GM19372 (cell line): ENCODE results near the gene STRBP.
"Not testable (repeated sequence)": the region's sequence is repeated elsewhere in the genome, so short reads cannot be mapped to it uniquely, and the experiment has no call there.

Source experiments
- ATAC-seq: cut with Tn5 transposase; IDR thresholded peaks from one replicate; pipeline ENCODE4 v1.9.1; 2021; ENCODE audit warnings: mild to moderate bottlenecking, low read depth, moderate library complexity; ENCODE audit not compliant: unreplicated experiment

The STRBP gene

DNA sequence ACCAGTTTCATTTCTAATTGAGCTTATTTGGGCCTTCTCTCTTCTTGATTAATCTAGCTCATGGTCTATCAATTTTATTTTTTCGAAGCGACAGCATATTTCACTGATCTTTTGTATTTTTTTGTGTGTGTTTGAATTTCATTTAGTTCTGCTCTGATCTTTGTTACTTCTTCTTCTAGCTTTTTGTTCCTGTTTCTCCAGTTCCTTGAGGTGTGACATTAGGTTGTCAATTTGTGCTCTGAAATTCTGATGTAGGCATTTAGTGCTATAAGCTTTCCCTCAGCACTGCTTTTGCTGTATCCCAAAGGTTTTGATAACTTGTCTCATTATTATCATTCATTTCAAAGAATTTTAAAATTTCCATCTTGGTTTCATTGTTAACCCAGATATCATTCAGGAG, 67.3 kb downstream of the STRBP start:
- no peak for ATAC-seq

DNA sequence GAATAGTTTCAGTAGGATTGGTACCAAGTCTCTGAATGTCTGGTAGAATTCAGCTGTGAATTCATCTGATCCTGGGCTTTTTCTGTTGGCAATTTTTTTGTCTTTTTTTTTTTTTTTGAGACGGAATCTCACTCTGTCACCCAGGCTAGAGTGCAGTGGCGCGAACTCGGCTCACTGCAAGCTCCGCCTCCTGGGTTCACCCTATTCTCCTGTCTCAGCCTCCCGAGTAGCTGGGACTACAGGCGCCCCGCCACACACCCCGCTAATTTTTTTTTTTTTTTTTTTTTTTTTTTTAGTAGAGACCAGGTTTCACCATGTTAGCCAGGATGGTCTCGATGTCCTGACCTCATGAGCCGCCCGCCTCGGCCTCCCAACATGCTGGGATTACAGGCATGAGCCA, 67.9 kb downstream of the STRBP start:
- ATAC-seq = not testable (repeated sequence)

DNA sequence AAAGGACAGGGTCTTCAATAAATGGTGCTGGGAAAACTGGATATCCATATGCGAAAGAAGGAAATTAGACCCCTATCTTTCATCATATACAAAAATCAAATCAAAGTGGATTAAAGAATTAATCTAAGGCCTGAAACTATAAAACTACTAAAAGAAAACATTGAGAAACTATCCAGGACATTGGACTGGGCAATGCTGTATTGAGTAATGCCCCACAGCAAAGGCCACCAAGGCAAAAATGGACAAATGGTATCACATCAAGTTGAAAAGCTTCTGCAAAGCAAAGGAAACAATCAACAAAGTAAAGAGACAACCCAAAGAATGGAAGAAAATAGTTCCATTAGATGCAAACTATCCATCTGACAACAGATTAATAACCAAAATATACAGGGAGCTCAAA, 72.3 kb downstream of the STRBP start:
- no peak for ATAC-seq

DNA sequence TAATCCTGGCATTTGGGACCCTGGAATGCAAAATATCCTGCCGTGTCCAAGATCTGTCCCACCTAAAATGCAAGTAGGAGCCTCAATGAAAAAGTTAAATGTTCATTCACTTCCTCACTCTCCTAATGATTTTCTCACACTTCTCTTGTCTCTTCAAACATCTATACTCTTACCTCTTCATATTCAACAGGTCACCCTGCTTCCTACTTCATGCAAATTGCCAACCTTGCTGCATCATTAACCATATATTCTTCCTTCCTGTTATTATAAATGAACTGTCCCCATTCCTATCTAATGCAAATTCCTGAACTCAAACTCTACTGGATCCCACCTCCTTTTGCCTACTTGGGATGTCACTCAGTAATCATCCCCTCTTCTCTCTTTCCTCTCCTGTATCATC, 74.4 kb downstream of the STRBP start:
- no peak for ATAC-seq

DNA sequence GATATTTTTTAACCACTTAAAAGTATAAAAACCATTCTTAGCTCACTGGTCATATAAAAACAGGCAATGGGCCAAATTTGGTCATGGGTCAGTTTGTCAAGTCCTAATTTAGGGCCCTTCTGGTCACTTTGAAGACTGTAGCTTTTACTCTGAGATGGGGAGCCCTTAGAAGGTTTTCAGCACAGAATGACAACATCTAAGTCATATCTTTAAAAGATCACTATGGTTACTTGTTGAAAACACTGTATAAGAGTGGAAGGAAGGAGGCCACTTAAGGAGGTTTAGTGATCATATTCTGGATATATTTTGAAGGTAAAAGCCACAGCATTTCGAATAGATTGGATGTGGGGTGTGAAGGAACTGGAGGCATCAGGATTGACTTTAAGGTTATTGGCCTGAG, 76.7 kb downstream of the STRBP start:
- no peak for ATAC-seq

DNA sequence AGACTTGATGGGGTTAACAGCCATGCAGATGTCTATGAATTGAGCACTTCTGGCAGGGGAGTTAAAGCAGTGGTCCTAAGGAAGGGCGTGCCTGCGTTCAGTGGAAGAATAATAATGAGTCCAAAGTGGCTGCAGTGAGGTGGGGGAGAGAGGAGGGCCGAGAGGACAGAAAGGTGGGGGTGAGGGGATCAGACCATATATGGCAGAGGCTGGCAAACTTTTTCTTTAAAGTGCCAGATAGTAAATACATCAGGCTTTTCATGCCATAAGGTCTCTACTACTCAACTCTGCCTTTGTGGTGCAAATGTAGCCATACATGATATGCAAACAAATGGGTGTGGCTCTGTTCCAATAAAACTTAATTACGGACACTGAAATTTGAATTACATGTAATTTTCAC, 77.1 kb downstream of the STRBP start:
- ATAC-seq = no peak

DNA sequence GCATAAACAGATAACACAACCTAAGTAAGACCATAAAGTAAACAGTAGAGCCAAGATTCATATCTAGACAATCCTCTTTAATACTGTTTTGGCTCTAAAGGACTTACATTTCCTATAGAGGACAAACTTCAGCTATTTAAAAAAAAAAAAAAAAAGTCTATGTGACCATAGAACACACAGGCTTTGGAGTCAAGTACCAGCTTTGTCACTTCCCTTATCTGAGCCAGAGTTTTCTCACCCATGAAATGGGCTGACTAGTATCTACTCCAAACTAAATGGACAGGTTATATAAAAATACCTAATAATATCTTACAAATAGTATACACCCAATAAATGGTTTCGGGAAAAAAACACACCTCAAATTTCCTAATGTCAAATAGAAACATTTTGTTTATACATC, 81.3 kb downstream of the STRBP start:
- no peak for ATAC-seq

DNA sequence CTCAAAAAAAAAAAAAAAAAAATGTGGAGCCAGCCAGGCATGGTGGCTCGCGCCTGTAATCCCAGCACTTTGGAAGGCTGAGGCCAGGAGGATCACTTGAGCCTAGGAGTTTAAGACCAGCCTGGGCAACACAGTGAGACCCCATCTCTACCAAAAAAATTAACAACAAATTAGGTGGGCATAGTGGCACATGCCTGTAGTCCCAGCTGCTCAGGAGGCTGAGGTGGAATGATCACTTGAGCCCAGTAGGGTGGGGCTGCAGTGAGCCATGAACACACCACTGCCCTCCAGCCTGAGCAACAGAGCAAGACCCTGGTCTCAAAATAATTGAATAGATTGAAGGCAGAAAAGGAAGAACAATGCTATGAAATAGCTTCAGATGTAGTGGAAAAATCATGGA, 82.4 kb downstream of the STRBP start:
- not testable (repeated sequence) for ATAC-seq

DNA sequence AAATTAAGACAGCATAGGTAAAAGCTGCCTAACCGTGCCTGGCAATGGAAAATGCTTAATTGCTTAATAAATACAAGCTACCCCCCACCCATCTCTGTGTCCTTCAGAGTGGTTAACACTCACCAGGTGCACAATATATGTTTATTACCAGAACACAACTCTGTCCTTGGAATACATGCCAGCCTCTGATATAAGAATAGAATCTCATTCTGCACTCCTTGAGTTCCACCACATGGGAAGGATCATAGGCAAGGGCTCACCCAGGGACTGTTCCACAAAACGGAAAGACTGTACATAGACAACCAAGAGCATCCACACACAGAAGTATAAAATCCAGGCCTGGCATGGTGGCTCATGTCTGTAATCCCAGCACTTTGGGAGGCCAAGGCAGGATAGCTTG, 91.4 kb downstream of the STRBP start:
- ATAC-seq = no peak

DNA sequence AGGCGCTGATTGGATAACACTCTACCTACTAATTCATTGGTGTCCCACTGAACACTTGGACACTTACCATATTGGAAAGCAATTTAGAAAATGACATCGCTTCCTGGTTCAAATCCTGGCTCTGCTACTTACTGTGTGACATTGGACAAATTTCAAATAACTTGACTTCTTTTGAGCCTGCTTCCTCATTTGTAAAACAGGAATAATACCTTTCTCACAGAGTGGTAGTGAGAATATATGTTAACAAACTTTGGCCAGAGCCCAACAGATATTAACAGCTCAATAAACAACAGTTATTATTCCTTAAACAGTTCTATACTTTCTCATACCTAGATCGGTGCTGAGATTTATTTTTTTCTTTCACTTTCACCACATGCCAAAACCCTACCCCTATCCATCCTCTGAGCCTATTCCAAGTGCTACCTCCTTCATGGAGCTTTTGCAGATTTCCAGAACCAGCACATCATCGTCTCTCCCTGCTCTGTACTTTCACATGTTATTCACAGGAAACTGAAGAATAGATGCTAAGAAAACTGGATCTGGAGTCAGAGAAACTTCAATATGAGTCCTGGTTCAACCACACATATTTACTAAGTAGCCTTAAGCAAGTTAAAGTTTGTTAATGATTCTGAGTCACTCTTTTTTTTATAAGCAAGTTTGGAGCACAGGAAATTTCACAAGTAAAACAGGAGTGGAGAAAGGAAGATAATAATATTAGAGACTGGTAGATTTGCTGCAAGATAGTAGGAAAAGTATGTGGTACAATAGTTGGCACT, 92.3 kb downstream of the STRBP start:
- ATAC-seq = no peak

DNA sequence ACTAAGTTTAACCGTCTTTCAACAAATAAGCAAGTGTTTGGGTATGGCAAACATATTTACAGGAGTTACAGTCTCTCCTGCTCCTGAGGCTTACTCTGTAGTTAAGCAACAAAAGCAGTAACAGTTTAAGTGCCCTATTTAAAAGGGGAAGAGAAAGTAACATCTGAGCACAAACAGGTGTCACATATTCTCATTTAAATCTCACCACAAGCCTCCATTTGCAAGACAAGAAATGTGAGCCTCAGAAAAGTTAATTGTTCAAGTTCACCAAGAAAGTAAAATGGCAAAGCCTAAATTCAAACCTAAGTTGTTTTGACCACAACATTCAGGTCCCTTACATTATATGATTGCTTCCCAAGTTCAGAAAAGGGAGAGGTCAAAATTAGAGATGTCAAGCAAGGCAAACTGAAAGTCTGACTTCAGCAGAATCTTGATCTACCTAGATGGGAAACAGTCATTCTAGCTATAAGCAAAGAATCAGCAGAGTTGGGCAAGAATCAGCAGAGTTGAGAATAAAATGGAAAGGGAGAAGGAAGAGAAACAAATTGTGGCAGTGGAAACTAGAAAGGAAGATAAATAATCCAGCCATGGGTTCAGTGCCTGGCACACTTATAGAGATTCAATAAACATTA, 93.4 kb downstream of the STRBP start:
- ATAC-seq = peak; percentile 94

DNA sequence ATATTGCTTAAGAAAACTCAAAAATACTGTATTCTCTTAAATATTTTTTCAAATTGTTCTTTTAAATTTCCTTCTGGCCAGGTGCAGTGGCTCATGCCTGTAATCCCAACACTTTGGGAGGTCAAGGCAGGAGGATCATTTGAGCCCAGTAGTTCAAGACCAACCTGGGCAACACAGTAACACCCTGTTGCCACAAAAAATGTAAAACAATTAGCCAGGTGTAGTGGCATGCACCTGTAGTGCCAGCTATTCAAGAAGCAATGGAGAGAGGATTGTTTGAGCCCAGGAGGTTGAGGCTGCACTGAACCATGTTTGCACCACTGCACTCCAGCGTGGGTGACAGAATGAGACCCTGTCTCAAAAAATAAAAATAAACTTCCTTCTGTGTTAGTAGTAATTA, 94.3 kb downstream of the STRBP start:
- ATAC-seq = no peak

DNA sequence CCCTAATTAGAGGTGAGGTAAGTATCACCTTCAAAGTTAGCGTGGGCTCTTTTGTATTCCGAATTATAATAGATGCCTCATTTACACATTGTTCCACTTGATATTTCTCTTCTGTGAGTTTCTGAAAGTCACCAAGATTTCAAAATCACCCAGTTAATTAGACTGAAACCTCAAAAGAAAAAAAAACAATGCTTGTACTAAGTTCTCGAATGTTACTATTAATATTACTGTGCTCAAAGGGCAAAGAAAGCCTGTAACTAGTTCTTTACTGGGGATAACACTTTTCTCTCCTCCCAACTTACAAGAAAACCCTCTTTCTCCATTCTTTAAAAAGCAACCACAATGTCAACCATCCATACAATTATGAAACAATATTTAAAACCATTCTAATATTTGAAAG, 98.5 kb downstream of the STRBP start:
- no peak for ATAC-seq

DNA sequence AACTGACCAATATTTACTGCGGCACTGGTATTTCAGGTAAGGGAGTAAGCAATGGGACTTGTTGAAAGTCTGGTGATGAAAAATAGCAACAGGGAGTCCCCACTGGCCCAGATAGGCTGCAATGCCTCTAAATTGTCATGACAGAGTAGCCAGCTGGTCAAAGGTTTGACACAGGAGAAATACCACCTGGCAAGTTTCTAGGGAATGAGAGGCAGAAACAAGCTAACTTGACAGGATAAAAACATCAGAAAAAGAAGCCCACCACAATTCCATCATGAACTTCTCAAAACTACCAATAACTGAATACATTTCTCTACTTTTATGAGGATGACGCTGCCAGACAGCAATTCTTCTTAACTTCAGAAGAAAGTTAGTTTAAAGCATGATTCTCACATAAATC, 99.8 kb downstream of the STRBP start:
- no peak for ATAC-seq

DNA sequence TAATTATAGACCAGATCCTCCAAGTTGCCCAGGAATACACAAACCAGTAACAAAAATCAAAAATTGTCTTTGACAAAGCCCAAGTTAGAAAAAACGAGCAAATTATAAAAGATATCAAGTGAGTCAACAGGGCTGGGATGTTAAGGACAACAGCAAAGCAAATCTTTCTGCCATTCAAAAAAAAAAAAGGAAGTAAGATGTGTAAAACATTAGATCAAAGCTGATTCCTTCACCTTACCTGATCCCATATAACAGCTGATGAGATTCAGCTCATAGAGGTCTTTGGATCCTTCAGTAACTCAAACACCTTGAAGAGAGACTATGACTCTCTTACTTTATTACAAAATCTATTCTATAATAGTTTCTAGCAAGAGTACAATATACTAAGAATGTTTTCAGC, 100.9 kb downstream of the STRBP start:
- ATAC-seq = no peak

DNA sequence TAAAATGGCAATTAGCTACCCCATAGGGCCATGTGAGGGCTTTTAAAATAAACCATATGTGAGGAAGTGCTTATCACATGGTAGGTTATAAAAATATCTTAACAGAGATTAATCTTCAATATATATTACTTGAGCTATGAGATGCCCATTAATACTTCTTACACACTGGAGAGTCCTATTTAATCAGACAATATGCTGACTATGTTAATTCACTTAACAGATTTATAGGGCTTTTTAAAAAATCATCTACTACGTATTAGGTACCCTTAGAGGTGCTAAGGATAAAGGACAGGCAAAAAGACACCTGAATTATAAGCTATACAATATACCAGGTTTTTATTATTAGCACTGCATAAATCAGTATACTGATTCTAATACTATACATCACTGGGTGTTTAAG, 102.6 kb downstream of the STRBP start:
- no peak for ATAC-seq

DNA sequence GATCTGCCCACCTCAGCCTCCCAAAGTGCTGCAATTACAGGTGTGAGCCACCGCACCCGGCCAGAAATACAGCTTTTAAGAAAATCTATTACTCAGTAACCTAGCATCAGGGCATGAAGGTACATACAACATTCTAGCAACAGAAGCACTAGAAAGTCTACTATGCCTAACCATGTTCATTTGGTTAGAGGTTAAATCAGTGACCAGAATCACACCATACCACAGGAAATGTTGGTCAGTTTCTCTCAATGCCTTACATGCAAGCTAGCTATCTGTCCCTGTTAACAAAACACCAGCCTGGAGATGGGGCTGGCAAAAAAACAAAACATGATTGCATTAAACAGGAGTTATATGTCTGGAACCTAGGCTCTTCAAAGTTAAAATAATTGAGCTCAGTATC, 104.1 kb downstream of the STRBP start:
- ATAC-seq = no peak

DNA sequence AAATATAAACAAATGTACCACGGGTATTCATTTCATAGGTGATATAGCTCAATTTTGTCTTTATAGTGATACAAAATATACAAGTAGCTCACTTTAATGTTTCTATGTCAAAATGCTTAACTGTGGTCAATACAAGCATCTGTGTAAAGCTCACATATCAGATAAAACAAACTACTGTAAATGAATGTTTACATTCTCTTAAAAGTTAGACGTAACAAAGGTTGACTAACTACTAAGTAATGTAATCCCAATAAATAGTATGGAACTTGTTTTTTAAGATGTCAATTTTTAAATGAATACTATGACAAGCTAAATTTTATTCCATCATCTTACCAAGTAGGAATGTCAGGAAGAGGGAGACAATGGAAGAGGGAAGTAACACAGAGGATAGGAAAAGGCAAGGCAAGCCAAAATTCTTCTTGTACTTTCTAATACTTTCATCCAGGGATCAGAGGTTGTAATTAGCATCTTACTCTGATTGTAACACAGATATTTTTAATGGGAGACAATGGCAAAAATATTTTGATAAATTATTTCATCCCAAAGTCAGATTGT, 105.5 kb downstream of the STRBP start:
- no peak for ATAC-seq

DNA sequence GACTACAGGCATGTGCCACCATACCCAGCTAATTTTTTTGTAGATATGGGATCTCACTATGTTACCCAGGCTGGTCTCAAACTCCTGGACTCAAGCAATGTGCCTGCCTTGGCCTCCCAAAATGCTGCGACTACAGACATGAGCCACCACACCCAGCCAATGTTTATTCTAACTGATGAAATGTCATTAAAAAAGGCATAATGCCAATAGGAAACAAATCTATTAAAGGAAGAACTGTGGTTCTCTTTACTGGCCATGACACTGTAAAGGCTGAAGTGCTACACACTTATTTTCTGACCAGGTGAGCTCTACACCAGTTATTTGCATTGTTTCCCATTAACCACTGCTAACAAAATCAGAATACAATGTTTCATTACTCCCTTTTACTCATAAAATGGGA, 106.0 kb downstream of the STRBP start:
- ATAC-seq = no peak

DNA sequence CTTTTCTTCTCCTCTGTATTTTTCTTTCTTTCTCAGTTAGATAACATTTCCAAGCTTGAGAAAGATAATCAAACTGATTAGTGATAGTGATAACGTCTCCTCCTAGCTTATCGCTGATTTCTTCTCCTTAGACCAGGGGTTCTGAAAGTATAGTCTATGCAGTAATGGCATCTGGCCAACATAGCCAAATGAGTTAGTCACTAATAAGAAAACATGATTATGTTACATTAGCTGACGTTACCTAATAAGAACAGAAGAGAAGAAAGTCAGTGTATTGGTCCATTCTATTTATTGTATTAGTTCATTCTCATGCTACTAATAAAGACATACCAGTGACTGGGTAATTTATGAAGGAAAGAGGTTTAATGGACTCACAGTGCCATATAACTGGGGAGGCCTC, 111.2 kb downstream of the STRBP start:
- no peak for ATAC-seq

DNA sequence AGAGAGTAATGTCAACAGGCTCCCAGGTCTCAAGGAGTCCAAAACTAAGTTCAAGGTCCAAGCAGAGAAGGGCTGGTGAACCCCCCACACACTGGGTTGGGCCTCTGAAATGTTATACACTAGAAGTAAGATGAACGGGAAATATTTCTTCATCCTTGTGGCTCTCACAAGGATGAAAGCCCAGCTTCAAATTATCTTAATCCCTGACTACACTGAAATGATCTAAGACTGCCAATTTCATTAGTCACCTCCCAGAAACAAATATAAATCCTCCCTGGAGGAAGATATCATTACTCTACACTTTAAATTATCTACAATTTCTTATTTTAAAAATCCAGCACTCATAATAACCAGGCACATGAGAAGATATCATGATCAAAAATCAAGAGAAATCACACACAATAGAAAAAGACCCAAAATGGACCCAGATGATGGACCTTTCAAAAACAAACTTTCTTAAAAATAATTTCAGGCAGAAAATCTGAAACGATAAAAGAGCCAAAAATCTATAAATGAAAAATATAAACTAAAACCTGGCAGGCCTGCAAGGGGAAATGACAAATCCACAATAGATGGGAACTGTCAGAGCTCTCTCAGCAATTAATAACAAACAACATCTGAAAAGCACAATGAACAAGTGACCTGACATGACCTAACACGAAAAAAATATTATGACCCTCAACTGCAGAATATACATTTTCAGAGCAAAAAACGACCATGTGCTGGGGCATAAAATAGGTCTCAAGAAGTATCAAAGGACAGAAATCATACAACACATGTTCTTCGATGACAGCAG, 117.5 kb downstream of the STRBP start:
- no peak for ATAC-seq
